Mesothelial cell of epicardium (in vitro differentiated cells): Measurements from ENCODE around the gene PAQR5. TPM values are rescaled to one million over a fixed set of nuclear protein-coding genes. Genes with fewer than 3 reads are reported as not detected.

Source experiments
- DNase-seq, 2 experiments: peaks; one replicate each; pipeline ENCODE4 v3.0.0; 2021; ENCODE audit warnings: low spot score in 2 of 2; ENCODE audit not compliant: unreplicated experiment in 2 of 2
- H3K27ac Mint-ChIP-seq: 2 replicates; pipeline ENCODE4 v1.8.0; 2021; ENCODE audit warnings: mixed read lengths
- H3K27me3 Mint-ChIP-seq: 2 replicates; pipeline ENCODE4 v1.8.0; 2021; ENCODE audit warnings: low read depth, mixed read lengths
- H3K36me3 Mint-ChIP-seq: 2 replicates; pipeline ENCODE4 v1.8.0; 2021; ENCODE audit warnings: mixed read lengths
- H3K4me1 Mint-ChIP-seq: 2 replicates; pipeline ENCODE4 v1.8.0; 2021; ENCODE audit warnings: mixed read lengths
- H3K4me3 Mint-ChIP-seq: 2 replicates; pipeline ENCODE4 v1.8.0; 2021; ENCODE audit warnings: mild to moderate bottlenecking, moderate library complexity, mixed read lengths
- H3K9me3 Mint-ChIP-seq: 2 replicates; pipeline ENCODE4 v1.8.0; 2021; ENCODE audit warnings: mixed read lengths
- total RNA-seq: library from RNA; stranded (reverse); gene quantifications from 3 replicates; pipeline ENCODE4 v1.2.1, GENCODE V29; 2021
- TF ChIP-seq, protein P1 (sequence below): fragments of 200-600 bp; sonication (generic); IDR thresholded peaks from one replicate; pipeline ENCODE4 v1.5.0; 2021; ENCODE audit warnings: antibody characterized with exemption; ENCODE audit not compliant: unreplicated experiment

Gene PAQR5
- total RNA-seq, 1 donor from 2014 or later, result 1.2 TPM

- H3K4me1 Mint-ChIP-seq, result peaks cover 31% of the 10 kb centered on the region
- peak overlapping the region; percentile 92 for H3K4me3 Mint-ChIP-seq
- H3K27me3 Mint-ChIP-seq, result no peaks in the 10 kb centered on the region
- H3K27ac Mint-ChIP-seq, result peak overlapping the region; percentile 99
- no peak for DNase-seq
- TF ChIP-seq, protein P1, sequence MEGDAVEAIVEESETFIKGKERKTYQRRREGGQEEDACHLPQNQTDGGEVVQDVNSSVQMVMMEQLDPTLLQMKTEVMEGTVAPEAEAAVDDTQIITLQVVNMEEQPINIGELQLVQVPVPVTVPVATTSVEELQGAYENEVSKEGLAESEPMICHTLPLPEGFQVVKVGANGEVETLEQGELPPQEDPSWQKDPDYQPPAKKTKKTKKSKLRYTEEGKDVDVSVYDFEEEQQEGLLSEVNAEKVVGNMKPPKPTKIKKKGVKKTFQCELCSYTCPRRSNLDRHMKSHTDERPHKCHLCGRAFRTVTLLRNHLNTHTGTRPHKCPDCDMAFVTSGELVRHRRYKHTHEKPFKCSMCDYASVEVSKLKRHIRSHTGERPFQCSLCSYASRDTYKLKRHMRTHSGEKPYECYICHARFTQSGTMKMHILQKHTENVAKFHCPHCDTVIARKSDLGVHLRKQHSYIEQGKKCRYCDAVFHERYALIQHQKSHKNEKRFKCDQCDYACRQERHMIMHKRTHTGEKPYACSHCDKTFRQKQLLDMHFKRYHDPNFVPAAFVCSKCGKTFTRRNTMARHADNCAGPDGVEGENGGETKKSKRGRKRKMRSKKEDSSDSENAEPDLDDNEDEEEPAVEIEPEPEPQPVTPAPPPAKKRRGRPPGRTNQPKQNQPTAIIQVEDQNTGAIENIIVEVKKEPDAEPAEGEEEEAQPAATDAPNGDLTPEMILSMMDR, result no peak
- H3K36me3 Mint-ChIP-seq, result peaks cover 10% of the 10 kb centered on the region
- H3K9me3 Mint-ChIP-seq, result no peaks in the 10 kb centered on the region
Observed at GRCh38 chr15:69450968-69451695, 152.4 kb downstream of the PAQR5 start.

GRCh38 chr15:69451951-69452691 lies 153.4 kb downstream of the PAQR5 start:
- DNase-seq, result no peak

DNA sequence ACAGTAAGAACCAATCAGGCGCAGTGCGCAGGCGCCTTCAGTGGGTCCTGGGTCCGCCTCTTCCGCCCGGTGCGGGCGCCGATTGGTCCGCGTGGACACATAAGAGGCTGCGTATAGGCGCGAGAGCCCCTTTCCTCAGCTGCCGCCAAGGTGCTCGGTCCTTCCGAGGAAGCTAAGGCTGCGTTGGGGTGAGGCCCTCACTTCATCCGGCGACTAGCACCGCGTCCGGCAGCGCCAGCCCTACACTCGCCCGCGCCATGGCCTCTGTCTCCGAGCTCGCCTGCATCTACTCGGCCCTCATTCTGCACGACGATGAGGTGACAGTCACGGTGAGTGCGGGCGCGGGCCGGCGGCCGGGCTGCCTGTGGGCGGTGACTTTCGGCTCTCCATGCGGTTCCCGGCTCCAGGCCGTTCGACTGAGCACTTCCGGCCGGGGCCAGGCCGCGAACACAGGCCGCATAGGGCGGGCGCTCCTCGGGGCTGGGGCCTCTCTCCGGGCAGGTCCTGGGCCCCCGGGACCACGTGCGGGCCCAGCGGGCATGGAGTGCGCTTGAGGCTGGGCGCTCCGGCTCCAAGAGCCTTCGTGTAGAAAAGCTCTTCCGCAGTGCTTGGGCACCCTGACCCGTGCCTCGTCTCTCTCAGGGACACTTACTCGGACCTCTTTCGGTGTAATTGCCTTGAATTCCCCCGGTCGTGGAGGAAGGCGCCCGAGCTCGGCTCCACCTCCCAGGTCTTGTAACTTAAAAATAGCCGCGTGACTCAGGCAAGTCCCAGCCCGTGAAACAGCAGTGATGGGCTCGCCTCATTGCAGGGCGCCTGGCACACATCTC lies 154.2 kb downstream of the PAQR5 start, which contains the start of gene RPLP1:
TSS of gene RPLP1 (plus strand) at position 127 of the 830 bp plus-strand sequence. CDS start at position 258, 131 bp downstream.
- Mint-ChIP-seq H3K4me3 (peak within 1 kb of the TSS; percentile 92), H3K27ac (peak within 1 kb of the TSS; percentile 99), H3K9me3 (no peaks in the 10 kb centered on the region), H3K4me1 (peaks cover 31% of the 10 kb centered on the region), H3K36me3 (peaks cover 13% of the 10 kb centered on the region), H3K27me3 (no peaks in the 10 kb centered on the region)
- DNase-seq, result peak; percentile 91 to 95
- TF ChIP-seq, protein P1, result no peak

More at GRCh38 chr15:69451951-69452691, 153.4 kb downstream of the PAQR5 start:
- H3K4me3 Mint-ChIP-seq, result peak overlapping the region; percentile 92
- no peaks in the 10 kb centered on the region for H3K9me3 Mint-ChIP-seq
- H3K27me3 Mint-ChIP-seq, result no peaks in the 10 kb centered on the region
- H3K36me3 Mint-ChIP-seq, result peaks cover 13% of the 10 kb centered on the region
- TF ChIP-seq, protein P1, result no peak
- peak overlapping the region; percentile 99 for H3K27ac Mint-ChIP-seq
- H3K4me1 Mint-ChIP-seq, result peaks cover 31% of the 10 kb centered on the region

GRCh38 chr15:69454953-69455352 lies 156.2 kb downstream of the PAQR5 start:
- Mint-ChIP-seq H3K27ac (peak overlapping the region; percentile 47), H3K4me1 (peaks cover 34% of the 10 kb centered on the region), H3K4me3 (peak overlapping the region; percentile 92), H3K27me3 (no peaks in the 10 kb centered on the region), H3K9me3 (no peaks in the 10 kb centered on the region), H3K36me3 (peaks cover 15% of the 10 kb centered on the region)
- TF ChIP-seq, protein P1, result no peak
- no peak for DNase-seq
